ENCODE data around the gene C4orf50.
A peak's percentile ranks its signal among the peaks of the same experiment; 100 is the strongest.
"Not testable (repeated sequence)": the region's sequence is repeated elsewhere in the genome, so short reads cannot be mapped to it uniquely, and the experiment has no call there.

Gene C4orf50

DNA sequence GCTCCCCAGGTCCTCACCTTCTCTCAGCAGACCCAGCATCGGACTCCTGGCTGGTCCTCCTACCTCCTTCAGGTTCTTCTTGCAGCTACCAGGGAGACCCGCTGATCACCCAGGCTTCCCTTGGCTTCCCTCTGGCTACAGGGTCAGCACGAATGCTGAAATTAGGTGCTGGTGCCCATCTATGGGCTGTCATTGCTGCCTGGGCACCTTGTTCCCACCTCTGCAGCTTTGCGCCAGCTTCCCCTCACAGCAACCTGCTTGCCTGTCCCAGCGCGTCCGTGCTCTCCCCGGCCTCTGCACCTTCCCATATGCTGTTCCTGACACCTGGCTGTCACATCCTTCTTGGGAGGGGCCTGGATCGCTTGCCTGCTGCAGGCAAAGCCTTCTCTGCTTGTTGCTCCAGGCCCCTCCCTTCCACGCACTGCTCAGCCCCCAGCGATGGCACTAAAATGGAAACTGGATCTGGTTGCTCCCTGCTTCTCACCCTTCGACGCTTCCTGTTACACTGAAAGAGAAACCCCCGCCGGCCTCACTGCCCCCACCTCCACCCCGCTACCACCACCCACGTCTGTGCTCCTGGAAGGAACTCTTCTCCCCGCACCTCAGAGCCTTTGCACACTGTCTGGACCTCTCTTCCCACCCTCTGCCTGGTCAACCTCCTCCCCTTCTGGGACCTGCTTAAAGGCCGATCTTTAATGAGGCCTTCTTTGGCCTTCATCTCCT, 22.2 kb downstream of the C4orf50 start:
- FAIRE-seq: no peak

DNA sequence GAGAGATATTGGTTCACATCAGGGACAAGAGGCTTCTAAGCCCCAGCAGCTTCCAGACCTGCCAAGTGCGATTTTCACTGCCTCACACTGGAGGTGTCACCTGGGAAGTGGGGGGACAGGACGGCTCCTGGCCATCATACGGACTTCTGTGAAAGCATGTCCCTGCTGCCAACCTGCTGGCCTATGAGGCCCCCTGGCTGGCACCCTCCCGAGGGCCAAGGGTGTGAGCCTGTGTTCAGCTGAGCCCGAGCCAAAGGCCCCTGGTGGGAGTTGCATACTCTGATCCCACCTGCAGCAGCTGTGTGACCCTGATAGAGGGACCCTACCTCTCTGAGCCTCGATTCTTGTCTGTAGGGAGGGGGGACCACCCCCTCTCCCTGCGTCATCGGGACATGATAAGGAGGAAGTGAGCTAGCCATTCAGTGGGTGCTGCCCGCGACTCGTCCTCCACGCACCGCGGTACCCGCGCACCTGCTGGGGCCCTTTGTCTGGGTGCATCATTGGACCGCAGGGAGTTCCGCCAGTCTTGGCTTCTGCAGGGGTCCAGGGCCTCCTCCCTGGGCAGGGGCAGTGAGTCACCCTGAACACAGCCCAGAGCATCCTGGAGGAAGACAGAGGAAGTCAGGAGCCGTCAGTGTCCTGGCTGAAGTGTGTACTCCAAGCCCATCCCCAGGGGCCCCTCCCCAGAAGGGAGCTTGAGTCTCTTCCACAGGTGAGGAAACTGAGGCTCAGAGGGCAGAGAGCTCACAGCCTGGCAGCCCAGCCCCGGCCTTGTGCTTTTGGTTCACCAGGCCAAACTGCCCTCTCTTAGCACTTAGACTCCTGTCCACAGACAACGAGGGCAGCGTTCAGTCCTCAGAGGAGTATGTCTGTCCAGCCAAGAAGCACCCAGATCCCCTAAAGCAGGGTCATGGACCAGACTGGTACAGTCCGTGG, 24.1 kb downstream of the C4orf50 start:
- FAIRE-seq (no peak), DNase-seq (ENCODE audit: insufficient read length, low spot score) (no peak)

More for the DNA sequence above, 22.2 kb downstream of the C4orf50 start:
- peak; percentile 26 for DNase-seq (ENCODE audit: insufficient read length, low spot score)

DNA sequence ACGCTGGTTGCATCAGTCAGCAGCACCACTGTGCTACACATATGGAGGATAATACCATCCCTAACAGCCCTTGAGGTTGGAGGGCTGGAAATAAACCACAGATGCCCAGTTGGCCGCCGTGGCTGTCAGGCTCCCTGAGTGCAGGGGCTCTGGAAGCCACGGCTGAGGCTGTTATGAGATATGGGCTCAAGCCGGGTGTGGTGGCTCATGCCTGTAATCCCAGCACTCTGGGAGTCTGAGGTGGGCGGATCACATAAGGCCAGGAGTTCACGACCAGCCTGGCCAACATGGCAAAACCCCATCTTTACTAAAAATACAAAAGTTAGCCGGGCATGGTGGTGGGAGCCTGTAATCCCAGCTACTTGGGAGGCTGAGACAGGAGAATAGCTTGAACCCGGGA, 24.9 kb downstream of the C4orf50 start:
- not testable (repeated sequence) for FAIRE-seq; DNase-seq (ENCODE audit: insufficient read length, low spot score)

DNA sequence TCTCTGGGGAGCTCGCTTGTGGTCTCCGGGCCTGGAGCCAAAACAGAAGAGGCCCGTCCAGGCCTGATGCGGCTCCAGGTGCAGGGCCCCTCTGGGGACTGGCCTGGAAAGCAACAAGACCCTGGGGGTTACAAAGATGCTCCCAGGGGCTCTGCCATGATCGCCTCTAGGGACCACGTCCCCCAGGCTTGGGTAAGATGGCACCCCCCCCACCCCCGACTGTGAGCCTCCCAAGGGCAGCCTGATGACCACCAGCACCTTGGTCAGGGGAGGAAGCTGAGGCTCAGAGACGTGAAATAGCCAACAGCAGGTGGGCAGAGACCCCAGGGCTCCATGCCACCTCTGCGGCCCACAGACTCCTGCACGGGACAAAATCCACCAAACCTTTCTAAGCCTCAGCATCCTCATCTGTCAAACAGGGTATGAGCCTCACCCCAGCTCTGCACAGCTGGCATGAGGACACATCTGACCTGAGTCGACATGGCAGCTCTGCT, 25.4 kb downstream of the C4orf50 start:
- DNase-seq (ENCODE audit: insufficient read length, low spot score) (no peak), FAIRE-seq (no peak)

GRCh38 chr4:5992171-5992827, 25.9 kb downstream of the C4orf50 start:
- FAIRE-seq: no peak
- DNase-seq (ENCODE audit: insufficient read length, low spot score): no peak

DNA sequence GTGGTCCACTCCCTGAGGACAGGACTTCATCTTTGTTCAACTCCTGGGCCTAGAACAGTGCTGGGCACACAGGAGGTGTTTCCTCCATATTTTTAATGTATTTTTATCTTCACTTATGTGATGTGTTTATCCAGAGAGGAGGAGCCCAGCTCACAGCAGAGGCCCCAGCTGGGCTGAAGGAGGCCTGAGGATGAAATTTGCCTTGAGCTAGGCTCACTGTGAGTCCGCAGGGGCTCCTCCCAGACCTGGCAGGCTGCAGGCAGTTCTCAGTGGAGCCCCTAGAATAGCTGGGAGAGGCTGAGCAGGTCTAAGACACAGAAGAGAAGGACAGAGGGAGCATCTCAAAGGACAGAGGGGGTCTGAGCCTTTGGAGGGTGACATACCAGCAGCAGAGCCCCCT, 26.8 kb downstream of the C4orf50 start:
- FAIRE-seq: no peak
- DNase-seq (ENCODE audit: insufficient read length, low spot score): no peak

GRCh38 chr4:5990446-5991160, 27.6 kb downstream of the C4orf50 start:
- FAIRE-seq: no peak
- DNase-seq (ENCODE audit: insufficient read length, low spot score): no peak

GRCh38 chr4:5989236-5990225, 28.7 kb downstream of the C4orf50 start:
- DNase-seq (ENCODE audit: insufficient read length, low spot score): no peak
- no peak for FAIRE-seq

- FAIRE-seq (no peak), DNase-seq (ENCODE audit: insufficient read length, low spot score) (no peak)
These were observed 30.0 kb downstream of the C4orf50 start for GRCh38 chr4:5988086-5988845.

- FAIRE-seq: no peak
- DNase-seq (ENCODE audit: insufficient read length, low spot score): no peak
These were observed 33.4 kb downstream of the C4orf50 start for GRCh38 chr4:5984843-5985242.

- DNase-seq (ENCODE audit: insufficient read length, low spot score) (no peak), FAIRE-seq (no peak)
These were observed 35.9 kb downstream of the C4orf50 start for GRCh38 chr4:5982156-5982973.

DNA sequence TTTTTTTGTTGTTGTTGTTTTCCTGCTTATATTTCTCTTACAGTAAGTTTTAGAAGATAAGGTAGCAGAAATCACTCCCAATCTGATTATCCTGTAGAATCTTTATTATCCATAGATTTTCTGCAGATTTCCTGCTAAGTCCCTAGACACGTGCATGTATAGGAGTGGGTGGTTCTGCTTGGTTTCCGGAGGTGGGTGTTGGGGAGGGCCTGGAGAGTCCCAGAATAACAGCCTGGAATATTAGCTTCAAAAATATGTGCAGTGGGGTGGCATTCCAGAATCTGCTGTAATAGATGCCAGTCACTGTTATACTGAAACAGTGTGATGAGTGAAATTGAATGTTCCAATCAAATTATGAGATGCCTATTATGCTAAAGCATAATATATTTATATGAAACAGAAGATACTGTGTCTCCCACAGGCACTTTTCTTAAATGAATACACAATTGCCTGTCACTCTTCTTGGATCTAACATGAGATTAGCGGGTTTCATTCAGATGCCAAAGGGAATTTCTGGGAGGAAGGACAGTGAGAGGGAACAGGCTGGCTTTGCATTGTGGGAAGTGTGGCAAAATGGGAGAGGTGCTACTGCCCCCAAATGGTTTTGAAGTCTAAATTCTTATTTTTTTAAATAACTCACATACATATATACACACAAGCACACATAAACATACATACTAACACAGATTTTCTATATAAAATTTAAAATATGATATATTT, 37.6 kb downstream of the C4orf50 start:
- DNase-seq (ENCODE audit: insufficient read length, low spot score): no peak
- FAIRE-seq: no peak

DNA sequence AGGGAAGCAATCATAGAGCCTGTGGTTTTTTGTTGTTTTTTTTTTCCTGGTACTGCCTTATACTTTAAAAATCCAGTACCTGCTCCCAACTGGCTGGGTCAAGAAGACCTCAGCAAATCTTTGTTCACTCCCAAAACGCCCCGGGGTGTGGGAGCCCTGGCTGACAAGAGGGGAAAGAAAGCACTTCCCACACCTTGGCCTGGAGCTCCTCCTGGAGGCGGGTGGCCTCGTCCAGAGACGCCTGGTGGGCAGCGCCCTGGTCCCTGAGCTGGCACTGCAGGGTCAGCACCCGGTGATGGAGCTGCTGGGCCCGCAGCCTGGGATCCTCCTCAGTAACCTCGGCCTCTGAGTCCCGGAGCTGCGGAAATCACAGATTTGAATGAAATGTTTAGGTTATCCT, 38.2 kb downstream of the C4orf50 start:
- DNase-seq (ENCODE audit: insufficient read length, low spot score) (no peak), FAIRE-seq (no peak)

GRCh38 chr4:5976921-5977320, 41.3 kb downstream of the C4orf50 start:
- FAIRE-seq (no peak), DNase-seq (ENCODE audit: insufficient read length, low spot score) (no peak)

- DNase-seq (ENCODE audit: insufficient read length, low spot score) (no peak), FAIRE-seq (no peak)
These were observed 41.8 kb downstream of the C4orf50 start for GRCh38 chr4:5976431-5976830.

DNA sequence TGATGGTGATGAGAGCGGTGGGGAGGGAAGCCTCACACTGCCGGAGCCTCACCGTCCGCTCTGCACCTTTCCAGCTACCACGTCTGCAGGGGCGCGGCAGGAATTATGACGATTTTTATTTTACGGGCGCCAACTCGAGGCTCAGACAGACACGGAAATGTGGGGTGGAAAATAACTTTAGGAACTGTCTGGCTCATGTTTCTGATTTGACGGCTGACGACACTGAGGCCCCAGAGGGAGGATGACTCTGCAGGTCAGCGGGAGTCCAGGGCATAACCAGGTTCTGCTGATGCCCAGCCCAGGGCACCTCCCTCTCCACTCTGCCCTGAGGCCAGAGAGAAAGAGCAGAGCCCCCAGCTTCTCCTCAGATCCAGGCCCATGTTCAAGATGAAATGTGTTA, 43.9 kb downstream of the C4orf50 start:
- FAIRE-seq (no peak), DNase-seq (ENCODE audit: insufficient read length, low spot score) (no peak)

Data from GM19239 (cell line).